HUDEP-2 (cell line): ENCODE results near the gene N4BP2L2.

Experiments
- DNase-seq, 76 experiments: peaks; one replicate each; lab custom pipeline; 2025; ENCODE audit not compliant: unreplicated experiment in 76 of 76; lab: John Stamatoyannopoulos, UW

Gene N4BP2L2

DNA sequence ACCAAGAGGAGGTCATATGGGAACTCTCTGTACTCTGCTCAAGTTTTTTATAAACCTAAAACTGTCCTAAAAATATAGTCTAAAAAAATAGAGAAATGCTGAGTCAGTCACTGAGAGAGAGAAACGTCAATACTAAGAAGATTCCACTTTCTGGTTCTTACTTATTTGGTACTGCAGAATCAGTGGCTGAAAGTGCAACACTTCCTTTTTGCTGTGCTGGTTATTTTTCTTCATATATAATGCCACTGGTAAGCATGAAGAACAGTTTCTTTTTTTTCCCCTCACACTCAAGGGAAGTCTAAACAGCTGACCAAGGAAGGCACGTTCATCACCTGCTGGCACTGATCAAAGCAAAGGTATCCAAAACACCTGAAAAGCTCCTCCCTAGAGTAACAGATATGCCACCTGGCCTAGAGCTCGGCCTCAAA is 66.4 kb downstream of the N4BP2L2 start:
- DNase-seq = no peak

DNA sequence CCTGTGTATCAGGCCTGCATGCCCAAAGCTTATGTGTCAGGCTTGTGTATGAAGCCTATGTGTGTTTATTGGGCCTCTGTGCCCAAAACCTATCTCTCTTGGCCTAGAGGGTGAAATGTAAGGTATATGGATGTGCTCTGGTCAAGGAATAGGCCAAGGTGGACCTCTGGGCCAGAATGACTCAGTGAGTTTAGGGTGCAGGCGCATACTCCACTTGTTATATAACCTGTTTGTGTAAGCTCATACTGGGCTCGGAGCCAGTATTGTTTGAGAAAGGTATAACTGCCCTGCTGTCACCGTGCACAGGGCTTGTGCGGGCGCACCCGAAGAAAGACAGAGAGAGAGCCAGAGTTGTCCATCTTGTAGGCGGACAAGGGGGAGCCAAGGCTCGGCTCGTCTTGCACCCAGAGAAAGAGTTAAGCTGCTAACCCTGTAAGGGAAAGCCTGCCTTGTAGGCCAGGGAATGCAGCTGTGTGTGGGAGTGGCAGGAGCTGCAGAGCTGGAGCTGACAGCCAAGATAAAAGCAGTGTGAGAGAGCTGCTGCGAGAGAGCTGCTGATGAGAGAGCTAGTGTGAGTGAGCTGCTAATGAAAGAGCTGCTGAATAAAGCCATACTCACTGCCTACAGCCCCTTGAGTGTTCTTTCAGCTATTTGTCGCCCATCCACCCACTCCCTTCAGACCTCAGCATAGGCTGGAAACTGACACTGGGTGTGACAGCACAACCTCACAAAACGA is 67.2 kb downstream of the N4BP2L2 start:
- DNase-seq = peak in 72 of 76 experiments; percentile 9 to 80 (median 50)

DNA sequence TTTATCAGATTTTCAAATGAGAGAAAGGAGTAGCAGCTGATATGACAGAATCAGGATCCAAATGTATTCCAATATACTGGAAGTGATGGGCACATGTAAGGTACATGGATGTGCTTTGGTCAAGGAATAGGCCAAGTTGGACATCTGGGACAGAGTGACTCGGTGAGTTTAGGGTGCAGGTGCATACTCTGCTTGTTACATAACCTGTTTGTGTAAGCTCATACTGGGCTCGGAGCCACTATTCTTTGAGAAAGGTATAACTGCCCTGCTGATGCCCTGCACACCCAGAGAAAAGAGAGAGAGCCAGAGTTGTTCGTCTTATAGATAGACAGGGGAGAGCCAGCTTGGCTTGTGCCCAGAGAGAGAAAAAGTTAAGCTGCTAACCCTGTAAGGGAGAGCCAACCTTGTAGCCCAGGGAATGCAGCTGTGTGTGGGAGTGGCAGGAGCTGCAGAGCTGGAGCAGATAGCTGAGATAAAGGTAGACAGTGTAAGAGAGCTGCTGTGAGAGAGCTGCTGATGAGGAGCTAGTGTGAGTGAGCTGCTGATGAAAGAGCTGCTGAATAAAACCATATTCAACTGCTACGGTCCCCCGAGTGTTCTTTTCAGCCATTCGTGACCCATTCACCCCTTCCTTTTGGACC is 70.0 kb downstream of the N4BP2L2 start:
- DNase-seq = peak in 66 of 76 experiments; percentile 4 to 76 (median 40)

DNA sequence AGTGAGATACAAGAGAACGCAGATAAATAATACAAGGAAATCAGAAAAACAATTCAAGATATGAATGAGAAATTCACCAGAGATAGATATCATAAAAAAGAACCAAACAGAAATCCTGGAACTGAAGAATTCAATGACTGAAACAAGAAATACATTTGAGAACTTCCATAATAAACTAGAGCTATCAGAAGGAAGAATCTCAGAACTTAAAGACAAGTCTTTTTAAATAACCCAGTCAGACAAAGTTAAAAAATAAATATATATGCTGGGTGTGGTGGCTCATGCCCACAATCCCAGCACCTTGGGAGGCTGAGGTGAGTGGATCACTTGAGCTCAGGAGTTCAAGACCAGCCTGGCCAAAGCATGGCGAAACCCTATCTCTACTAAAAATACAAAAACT is 82.0 kb downstream of the N4BP2L2 start:
- no peak for DNase-seq

DNA sequence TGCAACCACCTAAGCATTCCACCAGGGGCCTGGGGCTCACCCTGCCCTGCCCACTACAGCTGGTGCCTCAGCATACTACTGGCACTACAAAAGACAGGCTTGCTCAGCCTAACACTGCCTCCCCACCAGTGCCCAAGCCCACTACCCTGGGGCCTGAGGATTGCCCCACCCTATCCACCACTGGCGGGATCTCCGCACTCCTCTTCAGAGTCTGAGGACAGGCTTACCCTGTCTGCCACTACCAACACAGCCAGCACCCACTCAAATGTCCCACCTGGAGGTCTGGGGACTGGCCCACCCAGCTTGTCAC is 83.0 kb downstream of the N4BP2L2 start:
- DNase-seq = no peak

DNA sequence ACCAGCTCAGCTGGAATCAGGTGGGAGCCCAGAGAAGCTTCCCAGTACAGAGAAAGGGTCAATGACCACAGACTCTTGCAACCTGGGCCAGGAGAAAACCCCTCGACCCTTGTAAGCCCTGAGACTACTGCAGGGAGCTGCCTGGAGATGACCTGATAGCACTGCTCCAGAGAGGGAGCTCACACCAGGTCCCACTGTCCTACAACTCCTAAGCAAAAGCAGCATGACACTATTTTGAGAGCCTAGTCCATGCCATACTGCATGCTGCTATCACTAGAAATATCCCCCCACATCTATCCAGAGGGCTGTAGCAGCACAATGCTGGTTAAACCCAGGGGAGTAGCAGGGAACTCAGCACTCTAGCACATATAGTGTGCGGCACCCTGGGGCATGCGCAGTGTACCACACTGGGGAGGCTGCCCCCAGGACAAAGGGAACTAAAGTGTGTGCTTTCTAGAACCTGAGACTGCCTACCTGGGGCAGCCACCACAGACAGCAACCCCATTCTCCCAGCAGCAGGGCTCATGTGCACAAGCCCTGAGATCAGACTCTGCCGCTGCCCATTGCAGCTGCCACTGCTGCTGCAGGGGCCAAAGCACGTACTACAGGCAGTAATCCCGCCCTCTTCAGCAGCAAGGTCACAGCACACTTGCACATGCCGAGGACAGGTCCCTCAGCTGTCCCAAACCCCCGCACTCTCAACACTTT is 83.6 kb downstream of the N4BP2L2 start:
- no peak for DNase-seq

DNA sequence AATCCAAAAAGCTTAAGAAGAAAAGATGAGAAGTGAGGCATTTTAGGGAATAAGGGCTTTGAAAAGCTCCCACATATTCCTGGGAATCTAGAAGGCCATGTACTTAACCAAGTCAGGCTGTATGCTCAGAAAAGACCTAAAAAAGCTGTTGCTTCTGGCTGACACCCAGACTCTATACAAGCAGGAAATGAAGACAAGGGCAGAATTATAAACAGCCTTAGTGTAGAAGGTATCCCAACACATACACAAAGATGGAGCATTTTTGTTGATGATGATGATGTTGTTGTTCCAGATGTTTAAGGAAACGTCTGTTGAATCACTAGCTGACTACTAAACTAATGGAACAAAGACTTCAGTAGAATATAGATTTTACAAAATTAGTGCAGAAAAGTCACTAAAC is 84.6 kb downstream of the N4BP2L2 start:
- DNase-seq = no peak

DNA sequence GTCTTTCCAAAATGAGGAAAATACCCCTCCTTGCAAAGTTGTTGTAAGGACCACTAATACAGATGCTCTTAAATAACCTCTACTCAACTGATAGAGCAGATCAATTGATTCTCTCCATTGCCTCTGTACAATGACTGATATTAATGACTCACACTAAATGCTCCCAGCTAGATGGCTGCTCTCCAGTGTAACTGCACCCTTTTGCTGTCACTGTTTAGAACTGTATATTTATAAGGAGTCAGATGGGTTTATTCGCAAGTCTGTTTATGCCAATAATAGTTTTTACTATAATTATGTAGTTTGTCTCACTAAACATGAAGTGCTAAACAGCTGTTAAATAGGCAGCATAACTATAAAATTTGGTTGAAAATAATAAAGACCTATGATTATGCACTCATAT is 89.6 kb downstream of the N4BP2L2 start:
- DNase-seq = no peak

DNA sequence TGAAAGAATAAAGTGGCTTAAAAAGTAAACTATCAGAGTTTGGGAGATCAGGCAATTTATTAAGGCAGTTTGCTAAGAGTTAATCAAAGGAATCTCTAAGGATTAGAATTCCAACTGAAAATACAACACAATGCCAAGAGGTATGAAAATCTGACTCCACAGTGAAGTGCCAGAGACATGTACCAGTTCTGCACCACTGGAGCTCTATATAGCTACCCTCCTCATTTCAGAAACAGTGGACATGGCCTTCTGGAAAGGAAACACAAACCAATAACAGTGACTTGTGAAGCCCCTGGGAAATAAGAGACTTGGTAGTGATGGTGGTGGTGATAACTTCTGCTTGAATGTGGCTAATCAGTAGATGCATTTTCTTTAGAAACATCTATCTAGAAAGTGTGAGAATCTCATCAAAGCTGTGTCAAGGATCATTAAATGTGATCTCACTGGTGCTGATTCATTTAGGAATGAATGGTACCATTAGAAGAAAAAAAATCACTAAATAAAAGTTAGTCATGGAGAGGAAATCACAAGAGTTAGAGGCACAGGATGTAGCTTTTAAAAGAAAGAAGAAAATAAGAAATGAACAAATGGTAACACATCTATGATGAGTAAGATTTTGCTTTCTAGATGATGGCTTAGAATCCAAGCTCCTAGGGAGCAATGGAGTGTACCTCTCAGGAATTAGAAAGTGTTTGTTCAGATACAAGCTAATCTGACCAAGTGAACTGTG is 90.5 kb downstream of the N4BP2L2 start:
- no peak for DNase-seq

DNA sequence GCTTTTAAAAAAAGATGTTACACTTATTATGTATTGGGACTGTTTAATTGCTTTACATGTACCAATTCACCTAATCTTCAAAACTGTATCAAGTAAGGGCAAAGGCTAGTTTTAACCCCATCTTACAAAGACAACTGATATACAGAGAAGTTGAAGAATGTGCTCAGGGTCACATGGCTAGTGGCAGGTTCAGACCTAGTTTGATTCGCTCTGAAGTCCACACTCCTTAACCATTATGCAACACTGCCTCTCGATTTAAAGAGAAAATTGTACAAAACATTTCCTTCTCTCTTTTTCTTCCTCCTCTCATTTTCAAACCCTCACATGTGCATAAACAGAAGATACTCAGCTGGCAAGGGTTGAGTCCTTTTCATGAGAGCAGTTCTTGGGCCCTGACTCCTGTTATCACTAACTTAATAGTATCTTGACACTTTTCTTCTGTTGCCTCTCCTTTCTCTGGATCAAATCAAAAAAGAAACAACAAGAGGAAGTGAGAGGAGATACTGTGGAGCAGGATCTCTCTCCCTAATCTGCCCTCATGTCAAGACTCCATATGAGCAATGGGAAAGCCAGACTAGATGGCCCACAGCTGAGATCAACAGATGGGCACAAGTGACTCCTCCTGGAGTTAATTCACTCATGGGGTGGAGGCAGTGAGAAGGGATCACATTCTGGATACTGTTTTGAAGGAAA is 91.7 kb downstream of the N4BP2L2 start:
- DNase-seq = no peak

DNA sequence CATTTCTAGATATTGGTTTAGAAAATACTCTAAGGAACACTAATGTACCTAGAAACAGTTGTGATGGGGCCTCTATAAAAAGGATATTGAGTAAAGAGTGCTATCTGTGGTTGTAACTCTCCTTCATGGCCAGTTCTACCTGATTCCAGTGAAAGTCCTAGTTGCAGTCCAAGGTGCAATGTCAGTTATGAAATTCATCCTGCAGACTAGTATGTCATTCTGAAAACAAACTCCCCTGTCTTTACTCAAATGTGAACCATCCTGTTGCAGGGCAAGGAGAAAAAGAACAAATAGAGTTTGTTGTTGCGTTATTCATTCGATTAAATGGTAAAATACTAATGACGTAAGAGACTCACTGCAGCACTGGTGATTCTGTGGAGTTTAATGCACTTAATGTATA is 92.4 kb downstream of the N4BP2L2 start:
- DNase-seq = no peak

DNA sequence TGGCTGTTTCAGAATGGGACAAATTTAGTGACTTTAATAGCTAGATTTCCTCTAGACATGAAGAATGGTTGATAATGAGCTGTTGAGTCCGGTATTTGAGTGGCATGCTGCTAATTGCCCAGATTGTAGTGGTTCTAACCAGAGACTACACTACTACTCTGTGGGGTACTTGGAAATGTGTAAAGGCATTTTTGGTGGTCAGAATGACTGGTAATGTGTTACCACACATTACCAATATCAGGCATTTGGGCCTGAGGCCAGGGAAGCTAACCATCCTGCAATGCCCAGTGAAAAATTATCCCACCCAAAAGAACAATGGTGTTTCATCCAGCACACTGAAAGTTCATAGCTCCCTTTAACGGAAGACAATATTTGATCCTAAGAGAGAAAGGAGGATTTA is 93.1 kb downstream of the N4BP2L2 start:
- DNase-seq = no peak

DNA sequence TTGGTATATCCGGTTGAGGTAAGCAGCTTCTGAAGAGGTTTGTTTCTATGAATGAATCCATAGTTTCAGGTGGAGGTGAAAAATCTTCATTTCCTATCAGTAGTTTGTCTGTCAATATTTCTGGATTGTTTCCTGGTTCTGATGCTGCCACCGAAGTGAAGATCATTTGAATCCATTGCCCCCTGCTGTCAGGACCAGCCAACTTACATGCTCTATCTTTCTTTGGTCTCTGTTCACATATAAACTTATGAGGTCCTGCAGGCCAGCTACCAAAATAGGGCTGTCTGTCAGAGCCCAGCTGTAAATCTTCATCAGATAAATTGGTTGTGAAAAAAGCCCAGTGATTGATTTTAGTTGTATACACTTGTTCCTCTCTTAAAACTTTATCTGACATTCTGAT is 95.5 kb downstream of the N4BP2L2 start:
- peak in 35 of 76 experiments; percentile 2 to 52 (median 21) for DNase-seq

DNA sequence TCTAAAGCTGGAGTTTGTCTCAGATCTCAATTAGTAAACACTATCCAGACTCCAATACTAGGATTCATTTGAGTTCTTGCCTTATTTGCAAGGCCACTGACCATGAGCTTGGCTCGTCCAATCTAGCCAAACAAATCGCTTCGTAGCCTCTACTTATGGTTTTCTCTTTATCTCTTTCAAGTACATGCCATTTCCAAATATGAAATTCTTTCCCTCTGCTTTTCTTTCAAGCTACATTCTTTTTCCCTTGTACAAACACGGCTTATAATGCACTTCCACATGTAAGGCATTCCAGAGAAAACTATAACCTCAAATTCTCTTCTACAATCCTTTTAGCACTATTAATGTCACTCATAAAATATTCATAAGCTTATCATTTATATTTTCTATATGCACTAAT is 99.7 kb downstream of the N4BP2L2 start:
- no peak for DNase-seq

DNA sequence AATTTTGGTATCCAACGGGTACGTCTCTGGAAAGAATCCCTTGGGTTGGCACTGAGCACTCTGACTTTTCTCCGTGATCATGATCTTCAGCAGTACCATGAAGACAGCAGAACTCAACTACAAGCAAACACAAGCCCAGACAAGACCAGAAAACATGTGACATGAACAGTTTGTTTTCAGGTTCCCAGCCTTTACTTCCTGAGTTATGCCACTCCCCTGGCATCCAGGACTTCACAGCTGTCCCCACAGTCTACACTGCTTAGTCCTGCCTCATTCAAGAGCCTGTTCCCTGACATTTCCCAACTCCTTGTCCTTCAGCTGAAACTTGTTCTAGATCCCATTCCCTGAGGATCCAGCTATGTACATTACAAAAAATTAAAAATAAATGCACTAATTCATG is 105.7 kb downstream of the N4BP2L2 start:
- DNase-seq = no peak

DNA sequence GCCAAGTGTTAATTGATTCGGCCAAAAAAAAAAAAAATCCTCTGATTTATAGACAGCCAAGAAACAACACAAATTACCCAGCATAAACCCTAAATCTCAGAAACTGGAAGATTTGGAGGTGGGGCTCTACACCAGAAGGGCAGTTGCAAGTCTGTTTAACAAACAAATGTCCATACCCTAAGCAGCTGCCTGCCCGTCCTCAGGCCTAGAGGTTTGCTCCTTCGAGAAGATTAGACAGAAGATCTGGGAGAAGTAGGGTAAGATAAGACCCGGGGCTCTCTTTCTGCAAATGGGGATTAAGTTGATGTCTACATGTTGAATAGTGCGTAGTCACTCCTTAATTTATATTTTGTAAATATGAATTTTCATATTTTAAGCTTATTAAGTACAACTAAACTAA is 107.2 kb downstream of the N4BP2L2 start:
- DNase-seq = peak in 7 of 76 experiments; percentile 2 to 15 (median 5)

DNA sequence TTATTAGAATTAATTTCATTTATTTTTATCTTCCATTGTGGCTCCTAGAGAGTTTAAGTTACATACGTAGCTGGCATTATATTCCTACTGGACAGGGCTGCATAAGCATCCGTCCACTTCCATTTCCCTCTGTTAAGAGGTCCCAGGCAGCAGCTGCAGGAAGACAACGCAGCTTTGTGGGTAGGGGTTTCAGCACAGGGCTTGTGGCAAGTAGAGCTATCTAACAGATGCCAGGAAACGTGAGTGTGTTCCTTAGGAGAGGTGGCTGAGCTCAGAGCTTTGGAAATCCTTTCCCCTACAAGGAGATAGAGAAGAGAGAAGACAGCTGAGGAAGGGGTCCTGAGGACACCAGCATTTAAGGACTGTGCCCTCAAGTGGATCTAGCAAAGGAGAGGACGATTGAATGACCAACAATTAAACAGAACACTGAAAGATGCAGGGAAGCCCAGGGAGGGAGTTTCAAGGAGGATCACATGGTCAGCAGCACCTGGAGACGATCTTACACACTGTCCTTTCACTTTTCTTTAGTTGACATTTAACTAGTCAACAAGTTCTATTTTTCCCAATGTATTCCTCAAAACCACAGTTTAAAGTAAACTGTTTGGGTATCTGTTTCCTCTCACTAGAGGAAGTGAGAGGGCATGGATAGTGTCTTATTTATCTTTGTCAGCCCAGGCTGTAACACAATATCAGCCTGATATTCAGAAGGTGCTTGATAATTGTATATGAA is 108.4 kb downstream of the N4BP2L2 start:
- no peak for DNase-seq

DNA sequence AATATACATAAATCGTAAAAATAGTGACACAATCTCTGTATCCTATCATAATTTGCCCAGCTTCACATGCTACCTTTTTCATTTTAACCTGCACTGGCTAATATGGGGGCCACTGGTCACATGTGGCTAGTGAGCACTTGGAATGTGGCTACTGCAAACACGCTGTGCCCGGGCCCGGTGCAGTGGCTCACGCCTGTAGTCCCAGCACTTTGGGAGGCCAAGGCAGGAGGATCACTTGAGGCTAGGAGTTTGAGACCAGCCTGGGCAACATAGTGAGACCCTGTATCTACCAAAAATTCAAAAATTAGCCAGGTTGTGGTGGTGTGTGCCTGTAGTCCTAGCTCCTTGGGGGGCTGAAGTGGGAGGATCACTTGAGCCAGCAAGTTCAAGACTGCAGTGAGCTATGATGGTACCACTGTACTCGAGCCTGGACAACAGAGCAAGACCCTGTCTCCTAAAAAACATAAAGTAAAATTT is 109.1 kb downstream of the N4BP2L2 start:
- DNase-seq = no peak

DNA sequence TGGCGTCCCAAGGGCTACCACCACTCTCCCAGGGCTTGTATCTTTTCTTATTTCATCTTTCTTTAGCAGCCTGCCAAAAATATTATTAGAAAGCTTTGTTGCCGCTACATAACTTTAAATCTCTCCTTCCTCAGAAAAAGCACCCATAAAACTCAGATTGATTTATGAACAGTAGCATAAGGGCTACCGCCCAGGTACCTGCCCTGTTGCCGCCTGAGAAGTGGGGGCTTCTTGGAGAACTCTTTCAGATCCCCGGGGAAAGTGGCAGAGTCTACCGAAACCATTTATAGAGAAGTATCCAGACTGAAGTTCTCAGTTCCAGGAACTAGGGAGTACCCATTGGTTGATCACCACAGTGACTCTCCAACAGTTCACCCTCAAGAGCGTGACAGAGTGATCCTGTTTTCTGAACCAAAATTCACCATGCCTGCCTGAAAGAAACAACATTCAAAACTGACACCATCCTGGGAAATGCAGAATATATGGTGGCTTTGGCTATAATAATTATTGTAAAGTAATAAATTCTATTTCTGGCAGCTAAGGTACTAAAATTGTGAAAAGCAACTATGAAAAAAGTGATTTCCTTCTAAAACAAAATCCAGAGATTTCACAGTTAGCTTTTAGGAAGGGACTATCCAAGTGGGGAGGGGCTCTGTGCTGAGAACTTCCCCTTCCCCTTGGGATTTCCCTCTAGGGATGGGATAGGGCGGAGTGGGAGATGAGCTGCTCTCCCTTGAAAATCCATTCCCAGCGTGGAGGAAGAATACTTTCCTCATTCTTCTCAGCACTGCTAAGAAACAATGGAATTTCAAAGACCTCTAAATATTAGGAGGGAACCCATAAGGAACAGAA is 109.8 kb downstream of the N4BP2L2 start:
- peak in 9 of 76 experiments; percentile 5 to 41 (median 16) for DNase-seq
